HepG2 (cell line): Measurements from ENCODE around the gene PSMD8. TPM values are rescaled to one million over a fixed set of nuclear protein-coding genes. Genes with fewer than 3 reads are reported as not detected.

Experiments
- ATAC-seq: fragments of 200-7000 bp; cut with Tn5 transposase; 3 replicates; pipeline ENCODE4 v1.9.1; 2020; ENCODE audit warnings: mild to moderate bottlenecking, moderate library complexity
- BruUV-seq: library from RNA; stranded (reverse); fragments of 400-500 nt; replicated peaks from 2 replicates; lab custom pipeline; 2021; lab: Mats Ljungman, UMichigan
- CTCF ChIA-PET: fragments of 300-600 bp; formaldehyde crosslinking; extraction: SDS; loops from one replicate; lab custom pipeline; 2021; ENCODE audit warnings: low total read pairs, inconsistent platforms, low intra/inter-chr PET ratio; lab: Yijun Ruan, JAX
- POLR2A ChIA-PET: fragments of 350-600 bp; sonication (Branson Sonifier 250); formaldehyde crosslinking; loops from one replicate; lab custom pipeline; 2020; ENCODE audit warnings: antibody characterized with exemption, inconsistent platforms; lab: Yijun Ruan, JAX
- DNase-seq: peaks from one replicate; pipeline ENCODE4 v3.0.0-alpha.2; 2015; ENCODE audit warnings: low spot score
- FAIRE-seq: peaks from 3 replicates; lab custom pipeline; 2011; peaks lifted over from hg19 to GRCh38; lab: Jason Lieb, UNC
- H2AFZ ChIP-seq: one replicate; pipeline ENCODE4 v1.6.1; 2011; ENCODE audit warnings: low read length, inconsistent platforms
- H3K27ac ChIP-seq: fragments of 300-600 bp; 3 replicates; pipeline ENCODE4 v1.8.0; 2011; ENCODE audit warnings: mixed run types, mild to moderate bottlenecking, mixed read lengths, low read length, inconsistent platforms; ENCODE audit not compliant: insufficient read depth; ENCODE audit errors: extremely low read length
- H3K27me3 ChIP-seq, 2 experiments: fragments of 200-600 bp in 1 of 2; 2 replicates in 1 of 2; 3 replicates in 1 of 2; pipeline versions ENCODE4 v1.6.0 to v1.8.0; 2011; ENCODE audit warnings: low read length in 2 of 2, mild to moderate bottlenecking in 2 of 2, moderate library complexity in 2 of 2, inconsistent platforms in 1 of 2; ENCODE audit not compliant: insufficient read depth in 2 of 2, control insufficient read depth in 1 of 2
- H3K36me3 ChIP-seq, 2 experiments: fragments of 200-600 bp in 1 of 2; replicated peaks in 1 of 2; 2 replicates in 1 of 2; 3 replicates in 1 of 2; pipeline versions ENCODE4 v1.5.1 to v1.8.0; 2011; ENCODE audit warnings: low read length in 2 of 2, inconsistent platforms in 1 of 2; ENCODE audit not compliant: insufficient read depth in 2 of 2, control insufficient read depth in 1 of 2
- H3K4me1 ChIP-seq: 2 replicates; pipeline ENCODE4 v1.5.1; 2012; ENCODE audit warnings: low read length, inconsistent platforms; ENCODE audit not compliant: insufficient read depth
- H3K4me2 ChIP-seq: 2 replicates; pipeline ENCODE4 v1.6.0; 2011; ENCODE audit warnings: low read depth, low read length, inconsistent platforms
- H3K4me3 ChIP-seq, 3 experiments: fragments of 200-600 bp in 1 of 3; sonication (generic), shearing (Covaris generic) in 1 of 3; replicated peaks in 1 of 3; 2 replicates each; pipeline ENCODE4 v1.5.1; 2011 to 2016; ENCODE audit warnings: low read length in 3 of 3, inconsistent platforms in 2 of 3, low read depth in 2 of 3, mild to moderate bottlenecking in 2 of 3, control low read depth in 1 of 3, mixed read lengths in 1 of 3; ENCODE audit not compliant: insufficient read depth in 1 of 3
- H3K79me2 ChIP-seq: one replicate; pipeline ENCODE4 v1.6.1; 2011; ENCODE audit warnings: low read length, inconsistent platforms; ENCODE audit not compliant: insufficient read depth
- H3K9ac ChIP-seq: 2 replicates; pipeline ENCODE4 v1.6.0; 2011; ENCODE audit warnings: mild to moderate bottlenecking, low read depth, low read length, inconsistent platforms; ENCODE audit not compliant: insufficient read depth
- H3K9me3 ChIP-seq: 2 replicates; pipeline ENCODE4 v1.5.1; 2012; ENCODE audit warnings: mild to moderate bottlenecking, low read length
- H4K20me1 ChIP-seq: 2 replicates; pipeline ENCODE4 v1.6.0; 2011; ENCODE audit warnings: inconsistent platforms, mild to moderate bottlenecking, low read length, moderate library complexity; ENCODE audit not compliant: insufficient read depth
- HNRNPLL ChIP-seq: fragments of 200-400 bp; formaldehyde crosslinking; IDR thresholded peaks from 2 replicates; pipeline ENCODE4 v1.6.1; 2017; ENCODE audit warnings: mild to moderate bottlenecking, low read depth, low read length; ENCODE audit not compliant: poor library complexity, severe bottlenecking
- MAFF ChIP-seq: IDR thresholded peaks from 2 replicates; pipeline ENCODE4 v1.6.1; 2011; ENCODE audit warnings: low read depth, low read length, improper control_type of control experiment
- MED13 ChIP-seq: sonication (generic); formaldehyde crosslinking; IDR thresholded peaks from 2 replicates; pipeline ENCODE4 v1.5.0; 2020; ENCODE audit warnings: missing genetic modification reagents
- NFRKB ChIP-seq: fragments of 450-650 bp; IDR thresholded peaks from 2 replicates; pipeline ENCODE4 v1.6.1; 2017
- PHF20 ChIP-seq: sonication (generic); formaldehyde crosslinking; IDR thresholded peaks from 2 replicates; pipeline ENCODE4 v1.5.0; 2020; ENCODE audit warnings: mild to moderate bottlenecking, missing genetic modification reagents
- SIX1 ChIP-seq: sonication (generic); formaldehyde crosslinking; IDR thresholded peaks from 2 replicates; pipeline ENCODE4 v1.4.0; 2020; ENCODE audit warnings: missing genetic modification reagents, borderline replicate concordance
- SRSF1 ChIP-seq: fragments of 200-400 bp; formaldehyde crosslinking; optimal IDR thresholded peaks from 2 replicates; pipeline ENCODE3; 2017; ENCODE audit warnings: mild to moderate bottlenecking, low read depth, low read length, moderate library complexity
- TOE1 ChIP-seq: sonication (generic); formaldehyde crosslinking; IDR thresholded peaks from 2 replicates; pipeline ENCODE4 v1.4.0; 2020; ENCODE audit warnings: mild to moderate bottlenecking, missing genetic modification reagents
- YEATS4 ChIP-seq: sonication (generic); formaldehyde crosslinking; IDR thresholded peaks from 2 replicates; pipeline ENCODE4 v1.4.0; 2020; ENCODE audit warnings: missing genetic modification reagents, borderline replicate concordance
- ZBTB8A ChIP-seq: sonication (generic); formaldehyde crosslinking; IDR thresholded peaks from 2 replicates; pipeline ENCODE4 v1.4.0; 2020; ENCODE audit warnings: mild to moderate bottlenecking, low read depth, missing genetic modification reagents, borderline replicate concordance
- ZNF121 ChIP-seq: sonication (generic); formaldehyde crosslinking; IDR thresholded peaks from 2 replicates; pipeline ENCODE4 v1.5.0; 2020; ENCODE audit warnings: mild to moderate bottlenecking, missing genetic modification reagents
- ZNF501 ChIP-seq: sonication (generic); formaldehyde crosslinking; IDR thresholded peaks from 2 replicates; pipeline ENCODE4 v1.5.1; 2020; ENCODE audit warnings: mild to moderate bottlenecking, moderate library complexity, missing genetic modification reagents
- ZNF629 ChIP-seq: sonication (generic); formaldehyde crosslinking; conservative IDR thresholded peaks from 2 replicates; pipeline ENCODE4 v1.5.0; 2020; ENCODE audit warnings: missing genetic modification reagents
- ZNF737 ChIP-seq: sonication (generic); formaldehyde crosslinking; IDR thresholded peaks from 2 replicates; pipeline ENCODE4 v1.5.0; 2020; ENCODE audit warnings: missing genetic modification reagents, mild to moderate bottlenecking, borderline replicate concordance
- ZNF747 ChIP-seq: sonication (generic); formaldehyde crosslinking; IDR thresholded peaks from 2 replicates; pipeline ENCODE4 v1.8.1; 2023; ENCODE audit warnings: missing genetic modification reagents, mild to moderate bottlenecking, borderline replicate concordance
- ZNF839 ChIP-seq: sonication (generic); formaldehyde crosslinking; IDR thresholded peaks from 2 replicates; pipeline ENCODE4 v1.4.0; 2020; ENCODE audit warnings: missing genetic modification reagents, mild to moderate bottlenecking, borderline replicate concordance
- WGBS: methylation state at CpG from one replicate; pipeline ENCODE4 v1.1.6; 2017; ENCODE audit warnings: low lambda C conversion rate; 5-methylcytosine and 5-hydroxymethylcytosine counted together
- in situ Hi-C: cut with HindIII; loops from 2 replicates; pipeline ENCODE4 v1.10.0; 2017; ENCODE audit warnings: low pct_unique_long_range_greater_than_20kb; ENCODE audit not compliant: extremely low pct_ligation_motif_present
- intact Hi-C: fragments of 100-400 bp; cut with micrococcal nuclease; formaldehyde crosslinking; loops from one replicate; pipeline ENCODE4 v1.10.0; 2022; ENCODE audit not compliant: unreplicated experiment
- polyA plus RNA-seq, 8 experiments: library from polyadenylated mRNA; depleted of rRNA in 3 of 8; stranded (reverse) in 7 of 8; unstranded in 1 of 8; fragments of >200 nt; fragmentation: Illumina TruSeq in 4 of 8; extraction: Trizol in 4 of 8; gene quantifications; 2 replicates each; pipeline versions ENCODE4 v1.2.1 to v1.2.3, GENCODE V29; 2011 to 2016; ENCODE audit warnings: low read depth in 4 of 8, missing spikeins in 1 of 8, mixed read lengths in 1 of 8; ENCODE audit not compliant: insufficient read depth in 1 of 8
- total RNA-seq, 5 experiments: library from RNA; depleted of rRNA; stranded (reverse); fragments of >200 nt; fragmentation: Illumina TruSeq; extraction: Trizol; gene quantifications; 2 replicates each; pipeline ENCODE4 v1.2.3, GENCODE V29; 2016; ENCODE audit warnings: low read depth in 1 of 5
- TF ChIP-seq, protein P1 (sequence below): sonication (generic); formaldehyde crosslinking; IDR thresholded peaks from 2 replicates; pipeline ENCODE4 v1.4.0; 2020; ENCODE audit warnings: missing genetic modification reagents, mild to moderate bottlenecking, borderline replicate concordance

Gene PSMD8
- total and polyA plus RNA-seq, 2 of the 13 experiments (the other 11 are each of a cell fraction or from before 2014, with no cell fraction given), result 162 to 296 TPM

DNA sequence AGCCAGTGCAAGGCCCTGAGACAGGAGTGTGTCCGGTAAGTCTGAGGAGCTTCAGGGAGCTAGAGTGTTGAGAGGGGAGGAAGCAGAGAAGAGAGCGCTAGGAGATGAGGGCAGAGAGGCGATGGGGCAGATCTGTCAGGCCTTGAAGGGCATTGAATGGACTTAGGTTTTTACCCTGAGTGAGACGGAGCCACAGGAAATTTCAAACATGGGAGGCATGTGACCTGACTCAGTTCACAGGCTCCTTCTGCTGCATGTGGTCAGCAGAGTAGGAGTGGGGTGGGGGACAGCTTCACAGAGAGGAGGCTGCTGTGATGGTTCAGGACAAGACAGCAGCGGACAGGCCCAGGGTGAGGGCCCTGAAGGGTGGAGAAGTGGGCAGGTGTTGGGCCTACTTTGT is 26.0 kb downstream of the PSMD8 start:
- Histone ChIP-seq H3K79me2 (no peaks in the 10 kb centered on the region), H3K9me3 (no peaks in the 10 kb centered on the region), H3K27ac (no peak overlapping the region), H4K20me1 (no peaks in the 10 kb centered on the region), H3K4me2 (no peak overlapping the region), H2AFZ (no peak overlapping the region), H3K36me3 (no peaks in the 10 kb centered on the region), H3K4me1 (no peaks in the 10 kb centered on the region), H3K4me3 (no peak overlapping the region), H3K27me3 (peaks cover 6 to 34% of the 10 kb centered on the region in 2 experiments; a peak in 4 of 5 replicates), H3K9ac (no peak overlapping the region)
- ATAC-seq (no peak), DNase-seq (no peak), FAIRE-seq (no peak)
- TF ChIP-seq ZNF839 (CRISPR knock-in tag) (no peak), MED13 (CRISPR knock-in tag) (no peak), ZNF629 (CRISPR knock-in tag) (no peak), SIX1 (CRISPR knock-in tag) (no peak), MAFF (no peak), YEATS4 (CRISPR knock-in tag) (no peak), NFRKB (no peak), ZNF737 (CRISPR knock-in tag) (no peak), ZNF501 (no peak), ZNF747 (CRISPR knock-in tag) (no peak), PHF20 (CRISPR knock-in tag) (no peak), ZNF121 (CRISPR knock-in tag) (no peak), HNRNPLL (no peak), SRSF1 (no peak), ZBTB8A (no peak), TOE1 (CRISPR knock-in tag) (no peak)
- TF ChIP-seq, protein P1, sequence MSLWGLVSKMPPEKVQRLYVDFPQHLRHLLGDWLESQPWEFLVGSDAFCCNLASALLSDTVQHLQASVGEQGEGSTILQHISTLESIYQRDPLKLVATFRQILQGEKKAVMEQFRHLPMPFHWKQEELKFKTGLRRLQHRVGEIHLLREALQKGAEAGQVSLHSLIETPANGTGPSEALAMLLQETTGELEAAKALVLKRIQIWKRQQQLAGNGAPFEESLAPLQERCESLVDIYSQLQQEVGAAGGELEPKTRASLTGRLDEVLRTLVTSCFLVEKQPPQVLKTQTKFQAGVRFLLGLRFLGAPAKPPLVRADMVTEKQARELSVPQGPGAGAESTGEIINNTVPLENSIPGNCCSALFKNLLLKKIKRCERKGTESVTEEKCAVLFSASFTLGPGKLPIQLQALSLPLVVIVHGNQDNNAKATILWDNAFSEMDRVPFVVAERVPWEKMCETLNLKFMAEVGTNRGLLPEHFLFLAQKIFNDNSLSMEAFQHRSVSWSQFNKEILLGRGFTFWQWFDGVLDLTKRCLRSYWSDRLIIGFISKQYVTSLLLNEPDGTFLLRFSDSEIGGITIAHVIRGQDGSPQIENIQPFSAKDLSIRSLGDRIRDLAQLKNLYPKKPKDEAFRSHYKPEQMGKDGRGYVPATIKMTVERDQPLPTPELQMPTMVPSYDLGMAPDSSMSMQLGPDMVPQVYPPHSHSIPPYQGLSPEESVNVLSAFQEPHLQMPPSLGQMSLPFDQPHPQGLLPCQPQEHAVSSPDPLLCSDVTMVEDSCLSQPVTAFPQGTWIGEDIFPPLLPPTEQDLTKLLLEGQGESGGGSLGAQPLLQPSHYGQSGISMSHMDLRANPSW (CRISPR knock-in tag), result no peak
- ChIA-PET CTCF (no interaction called here), POLR2A (no interaction called here)
- no TSS peak for BruUV-seq
- 45% methylated on average over 5 of the region's 5 CpGs for WGBS
- intact Hi-C loops, result loop anchor here (5.0 kb wide), 1 partner anchor 232 kb away; no protein-coding TSS in a partner anchor
- in situ Hi-C loops, result no loop called here
